ENCODE data around the gene NME2. TPM values are rescaled to one million over a fixed set of nuclear protein-coding genes. Genes with fewer than 3 reads are reported as not detected.

The NME2 gene
- polyA plus RNA-seq, 1 donor (not counting 4 experiments of a cell fraction or from before 2014, with no cell fraction given): 1,260 TPM

GRCh38 chr17:51200846-51201245 lies 34.6 kb downstream of the NME2 start:
- H3K36me3 ChIP-seq (ENCODE audit: control insufficient read depth in 2 of 2, extremely low read depth in 1 of 2, insufficient read depth in 2 of 2, low read length in 2 of 2): peaks cover 7 to 14% of the 10 kb centered on the region in 2 experiments
- dilution Hi-C loops (cut with MboI; ENCODE audit: extremely low pct_ligation_motif_present, low sequenced_read_pairs): no loop called here

GRCh38 chr17:51203838-51204237 lies 37.6 kb downstream of the NME2 start:
- no peak overlapping the region for H3K27ac ChIP-seq (ENCODE audit: control insufficient read depth, insufficient read depth, low read length)
- peaks cover 9 to 14% of the 10 kb centered on the region in 2 experiments for H3K36me3 ChIP-seq (ENCODE audit: control insufficient read depth in 2 of 2, extremely low read depth in 1 of 2, insufficient read depth in 2 of 2, low read length in 2 of 2)
- no peaks in the 10 kb centered on the region for H3K9me1 ChIP-seq (ENCODE audit: control insufficient read depth, extremely low read depth, insufficient read depth, low read length)
- H4K20me1 ChIP-seq (ENCODE audit: control insufficient read depth, extremely low read depth, insufficient read depth, low read length): no peaks in the 10 kb centered on the region
- no peak overlapping the region for H3K4me3 ChIP-seq (ENCODE audit: control insufficient read depth in 2 of 3, extremely low read depth in 1 of 3, insufficient read depth in 2 of 3, low read depth in 1 of 3, low read length in 3 of 3)
- H3K79me2 ChIP-seq (ENCODE audit: control insufficient read depth, insufficient read depth, low read length): no peaks in the 10 kb centered on the region
- no peak overlapping the region for H3K4me2 ChIP-seq (ENCODE audit: control insufficient read depth, extremely low read depth, insufficient read depth, low read depth, low read length)
- no peaks in the 10 kb centered on the region for H3K4me1 ChIP-seq (ENCODE audit: control insufficient read depth, extremely low read depth, insufficient read depth, low read length)
- no peaks in the 10 kb centered on the region for H3K9me3 ChIP-seq (ENCODE audit: control insufficient read depth, low read depth, low read length)
- DNase-seq (ENCODE audit: low read depth, low spot score) (no peak), FAIRE-seq (no peak)
- no peaks in the 10 kb centered on the region for H3K27me3 ChIP-seq (ENCODE audit: control insufficient read depth, extremely low read depth, insufficient read depth, low read length)
- no peak overlapping the region for H2AFZ ChIP-seq (ENCODE audit: control insufficient read depth, low read length)
- H3K9ac ChIP-seq (ENCODE audit: control insufficient read depth, extremely low read depth, insufficient read depth, low read length): no peak overlapping the region
- dilution Hi-C loops (cut with MboI; ENCODE audit: extremely low pct_ligation_motif_present, low sequenced_read_pairs): no loop called here
- no peak for TF ChIP-seq EZH2 (IDR thresholded peaks at IDR 0.05; ENCODE audit: low read length)
- no peak for TF ChIP-seq CTCF (optimal IDR thresholded peaks at IDR 0.05 in 1 of 3, IDR thresholded peaks at IDR 0.05 in 1 of 3, conservative IDR thresholded peaks at IDR 0.05 in 1 of 3; ENCODE audit: extremely low read depth in 1 of 3, insufficient read depth in 2 of 3, low read length in 3 of 3)

More at GRCh38 chr17:51200846-51201245, 34.6 kb downstream of the NME2 start:
- no peaks in the 10 kb centered on the region for H4K20me1 ChIP-seq (ENCODE audit: control insufficient read depth, extremely low read depth, insufficient read depth, low read length)
- H3K4me1 ChIP-seq (ENCODE audit: control insufficient read depth, extremely low read depth, insufficient read depth, low read length): no peaks in the 10 kb centered on the region
- DNase-seq (ENCODE audit: low read depth, low spot score) (no peak), FAIRE-seq (no peak)
- H3K4me2 ChIP-seq (ENCODE audit: control insufficient read depth, extremely low read depth, insufficient read depth, low read depth, low read length): no peak overlapping the region
- H3K9me1 ChIP-seq (ENCODE audit: control insufficient read depth, extremely low read depth, insufficient read depth, low read length): no peaks in the 10 kb centered on the region
- H3K27ac ChIP-seq (ENCODE audit: control insufficient read depth, insufficient read depth, low read length): no peak overlapping the region
- H2AFZ ChIP-seq (ENCODE audit: control insufficient read depth, low read length): no peak overlapping the region
- H3K4me3 ChIP-seq (ENCODE audit: control insufficient read depth in 2 of 3, extremely low read depth in 1 of 3, insufficient read depth in 2 of 3, low read depth in 1 of 3, low read length in 3 of 3): no peak overlapping the region
- H3K9ac ChIP-seq (ENCODE audit: control insufficient read depth, extremely low read depth, insufficient read depth, low read length): no peak overlapping the region
- H3K9me3 ChIP-seq (ENCODE audit: control insufficient read depth, low read depth, low read length): no peaks in the 10 kb centered on the region
- no peaks in the 10 kb centered on the region for H3K27me3 ChIP-seq (ENCODE audit: control insufficient read depth, extremely low read depth, insufficient read depth, low read length)
- TF ChIP-seq EZH2 (IDR thresholded peaks at IDR 0.05; ENCODE audit: low read length) (no peak), CTCF (optimal IDR thresholded peaks at IDR 0.05 in 1 of 3, IDR thresholded peaks at IDR 0.05 in 1 of 3, conservative IDR thresholded peaks at IDR 0.05 in 1 of 3; ENCODE audit: extremely low read depth in 1 of 3, insufficient read depth in 2 of 3, low read length in 3 of 3) (no peak)
- H3K79me2 ChIP-seq (ENCODE audit: control insufficient read depth, insufficient read depth, low read length): no peaks in the 10 kb centered on the region

Measured in keratinocyte (primary cell).